ENCODE results near the gene FBXO44. TPM values are rescaled to one million over a fixed set of nuclear protein-coding genes. Genes with fewer than 3 reads are reported as not detected.
"Not testable (repeated sequence)": the region's sequence is repeated elsewhere in the genome, so short reads cannot be mapped to it uniquely, and the experiment has no call there.

Gene FBXO44
- total and polyA plus RNA-seq, 10 donors, result 15.3 to 39.4 (median 24.6) TPM

DNA sequence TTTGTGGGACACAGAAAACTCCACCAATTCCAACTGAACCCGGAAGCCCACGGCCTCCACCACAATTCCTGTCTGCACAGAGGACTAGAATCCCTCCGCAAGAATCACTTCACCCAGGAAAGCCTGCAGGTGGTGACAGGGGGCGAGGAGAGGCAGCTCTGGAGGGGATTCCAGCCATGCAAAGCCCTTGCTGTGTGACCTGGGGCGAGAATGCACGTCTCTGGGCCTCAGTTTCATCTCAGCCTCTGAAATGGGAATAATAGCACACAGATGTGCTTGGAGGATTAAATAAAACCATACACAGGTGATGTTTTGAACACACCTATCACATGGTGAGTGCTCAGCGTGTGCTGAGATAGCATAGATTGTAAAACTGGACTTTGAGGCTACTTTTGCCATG, 14.6 kb upstream of the FBXO44 start:
- Histone ChIP-seq H3K4me3 (no peak overlapping the region), H3K36me3 (no peaks in the 10 kb centered on the region), H3K9me3 (no peaks in the 10 kb centered on the region), H3K27me3 (replicated peaks in 1 of 7) (peaks cover 0 to 68% (median 0%) of the 10 kb centered on the region in 7 donors), H3K4me1 (peaks cover 0 to 6% (median 0%) of the 10 kb centered on the region in 6 donors), H3K27ac (no peak overlapping the region)
- TF ChIP-seq POLR2AphosphoS5 (IDR thresholded peaks at IDR 0.05) (no peak), POLR2A (IDR thresholded peaks at IDR 0.05) (no peak)
- TF ChIP-seq, protein P1, sequence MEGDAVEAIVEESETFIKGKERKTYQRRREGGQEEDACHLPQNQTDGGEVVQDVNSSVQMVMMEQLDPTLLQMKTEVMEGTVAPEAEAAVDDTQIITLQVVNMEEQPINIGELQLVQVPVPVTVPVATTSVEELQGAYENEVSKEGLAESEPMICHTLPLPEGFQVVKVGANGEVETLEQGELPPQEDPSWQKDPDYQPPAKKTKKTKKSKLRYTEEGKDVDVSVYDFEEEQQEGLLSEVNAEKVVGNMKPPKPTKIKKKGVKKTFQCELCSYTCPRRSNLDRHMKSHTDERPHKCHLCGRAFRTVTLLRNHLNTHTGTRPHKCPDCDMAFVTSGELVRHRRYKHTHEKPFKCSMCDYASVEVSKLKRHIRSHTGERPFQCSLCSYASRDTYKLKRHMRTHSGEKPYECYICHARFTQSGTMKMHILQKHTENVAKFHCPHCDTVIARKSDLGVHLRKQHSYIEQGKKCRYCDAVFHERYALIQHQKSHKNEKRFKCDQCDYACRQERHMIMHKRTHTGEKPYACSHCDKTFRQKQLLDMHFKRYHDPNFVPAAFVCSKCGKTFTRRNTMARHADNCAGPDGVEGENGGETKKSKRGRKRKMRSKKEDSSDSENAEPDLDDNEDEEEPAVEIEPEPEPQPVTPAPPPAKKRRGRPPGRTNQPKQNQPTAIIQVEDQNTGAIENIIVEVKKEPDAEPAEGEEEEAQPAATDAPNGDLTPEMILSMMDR (IDR thresholded peaks at IDR 0.05 in 8 of 11, conservative IDR thresholded peaks at IDR 0.05 in 3 of 11), result no peak
- no peak for DNase-seq
- WGBS, 5 donors, result 66 to 75% (median 71%) methylated on average over 7 of the region's 7 CpGs
- intact Hi-C loops (cut with DNase I; ENCODE audit: low total_unique reads), result loop anchor here (5.0 to 10.0 kb wide), 3 partner anchors 165 to 398 kb away; partner anchors contain the start of gene DISP3

DNA sequence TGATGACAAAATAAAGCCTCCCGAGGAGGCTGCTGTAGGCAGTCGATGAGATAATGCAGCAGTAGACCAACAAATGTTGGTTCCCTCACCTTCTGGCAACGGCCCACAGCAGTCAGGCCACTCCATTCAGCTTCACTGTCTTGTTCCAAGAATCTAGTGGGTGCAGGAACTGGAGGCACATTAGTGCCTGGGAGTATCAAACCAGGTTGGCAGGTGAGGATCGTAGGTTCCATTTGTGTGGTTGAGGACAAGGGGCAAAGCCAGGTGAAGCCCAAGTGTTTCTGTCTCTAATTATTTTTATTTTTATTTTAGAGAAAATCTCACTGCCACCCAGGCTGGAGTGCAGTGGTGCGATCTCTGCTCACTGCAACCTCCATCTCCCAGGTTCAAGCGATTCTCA, 13.7 kb upstream of the FBXO44 start:
- no peak for TF ChIP-seq POLR2AphosphoS5 (IDR thresholded peaks at IDR 0.05)
- TF ChIP-seq, protein P1 (IDR thresholded peaks at IDR 0.05 in 8 of 11, conservative IDR thresholded peaks at IDR 0.05 in 3 of 11), result no peak
- no peak for TF ChIP-seq POLR2A (IDR thresholded peaks at IDR 0.05)
- Histone ChIP-seq H3K4me3 (no peak overlapping the region), H3K27ac (no peak overlapping the region), H3K36me3 (no peaks in the 10 kb centered on the region), H3K9me3 (no peaks in the 10 kb centered on the region), H3K4me1 (peaks cover 0 to 6% (median 0%) of the 10 kb centered on the region in 6 donors), H3K27me3 (replicated peaks in 1 of 7) (peaks cover 0 to 62% (median 0%) of the 10 kb centered on the region in 7 donors)
- DNase-seq, result no peak
- intact Hi-C loops (cut with DNase I; ENCODE audit: low total_unique reads), result loop anchor here (5.0 to 10.0 kb wide), 3 partner anchors 166 to 399 kb away; partner anchors contain the start of gene DISP3
- WGBS, 5 donors, result 63 to 76% (median 68%) methylated on average over 6 of the region's 6 CpGs

DNA sequence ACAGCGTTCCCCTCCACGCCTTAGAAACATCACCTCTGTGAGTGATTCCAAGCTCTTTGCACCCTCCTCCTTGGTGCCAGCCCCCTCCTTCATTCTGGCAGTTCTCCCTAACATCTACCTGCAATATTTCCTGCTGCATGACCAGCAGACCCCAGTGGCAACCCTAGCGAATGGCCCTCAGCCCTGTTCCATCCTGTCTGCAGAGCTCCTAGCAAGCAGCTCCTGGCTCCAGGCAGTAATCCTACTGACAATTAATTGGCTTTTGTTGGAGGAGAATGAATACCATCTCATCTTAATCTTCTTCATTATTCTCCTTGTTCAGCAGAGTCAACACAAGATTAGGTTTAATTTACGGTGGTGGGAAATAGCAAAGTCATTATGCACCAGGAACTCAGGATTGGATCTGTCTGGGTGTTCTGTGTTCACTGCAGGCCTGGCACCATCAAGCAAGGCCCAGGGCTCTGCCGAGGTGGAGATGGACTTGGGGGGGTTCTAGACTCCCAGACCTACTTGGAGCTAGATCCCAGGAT, 12.8 kb upstream of the FBXO44 start:
- Histone ChIP-seq H3K27ac (no peak overlapping the region), H3K4me1 (peaks cover 0 to 6% (median 0%) of the 10 kb centered on the region in 6 donors), H3K4me3 (no peak overlapping the region), H3K36me3 (no peaks in the 10 kb centered on the region), H3K27me3 (replicated peaks in 1 of 7) (peaks cover 0 to 61% (median 0%) of the 10 kb centered on the region in 7 donors), H3K9me3 (no peaks in the 10 kb centered on the region)
- intact Hi-C loops (cut with DNase I; ENCODE audit: low total_unique reads), result loop anchor here (5.0 to 10.0 kb wide), 3 partner anchors 167 to 400 kb away; partner anchors contain the start of gene DISP3
- 57 to 71% (median 61%) methylated on average over 5 of the region's 5 CpGs for WGBS, 5 donors
- DNase-seq, result no peak
- TF ChIP-seq, protein P1 (IDR thresholded peaks at IDR 0.05 in 8 of 11, conservative IDR thresholded peaks at IDR 0.05 in 3 of 11), result no peak
- TF ChIP-seq POLR2A (IDR thresholded peaks at IDR 0.05), result no peak
- TF ChIP-seq POLR2AphosphoS5 (IDR thresholded peaks at IDR 0.05), result no peak

DNA sequence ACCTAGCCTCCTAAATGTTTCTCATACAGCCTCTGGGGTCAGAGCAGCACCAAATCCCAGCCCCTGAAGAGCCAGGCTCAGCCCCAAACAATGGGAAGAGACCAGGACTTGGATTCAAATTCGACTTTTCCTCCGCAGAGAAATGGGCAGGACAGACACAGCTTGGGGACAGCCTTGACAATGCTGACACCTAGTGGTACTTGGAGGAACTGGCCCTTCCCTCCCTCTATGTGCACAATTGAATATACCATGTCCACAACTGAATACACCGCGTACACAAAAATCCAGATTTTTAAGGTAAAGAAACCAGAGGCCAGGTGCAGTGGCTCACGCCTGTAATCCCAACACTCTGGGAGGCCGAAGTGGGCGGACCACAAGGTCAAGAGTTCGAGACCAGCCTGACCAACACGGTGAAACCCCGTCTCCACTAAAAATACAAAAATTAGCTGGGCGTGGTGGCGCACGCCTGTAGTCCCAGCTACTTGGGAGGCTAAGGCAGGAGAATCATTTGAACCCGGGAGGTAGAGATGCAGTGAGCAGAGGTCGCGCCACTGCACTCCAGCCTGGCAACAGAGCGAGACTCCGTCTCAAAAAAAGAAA, 12.2 kb upstream of the FBXO44 start:
- not testable (repeated sequence) for H3K36me3 ChIP-seq, H3K9me3 ChIP-seq, H3K4me3 ChIP-seq, H3K4me1 ChIP-seq, DNase-seq, H3K27ac ChIP-seq
- 49 to 58% (median 51%) methylated on average over 18 of the region's 18 CpGs for WGBS, 5 donors
- intact Hi-C loops (cut with DNase I; ENCODE audit: low total_unique reads), result loop anchor here (5.0 to 10.0 kb wide), 3 partner anchors 168 to 400 kb away; partner anchors contain the start of gene DISP3
- H3K27me3 ChIP-seq (replicated peaks in 1 of 7), result peaks cover 0 to 56% (median 0%) of the 10 kb centered on the region in 7 donors
- TF ChIP-seq, protein P1 (IDR thresholded peaks at IDR 0.05 in 8 of 11, conservative IDR thresholded peaks at IDR 0.05 in 3 of 11), result peak; percentile 87 to 97 (median 95)
